ENCODE results near the gene JMJD1C. TPM values are rescaled to one million over a fixed set of nuclear protein-coding genes. Genes with fewer than 3 reads are reported as not detected.

The JMJD1C gene
- total RNA-seq, 1 experiment from 2014 or later: 89.7 TPM

DNA sequence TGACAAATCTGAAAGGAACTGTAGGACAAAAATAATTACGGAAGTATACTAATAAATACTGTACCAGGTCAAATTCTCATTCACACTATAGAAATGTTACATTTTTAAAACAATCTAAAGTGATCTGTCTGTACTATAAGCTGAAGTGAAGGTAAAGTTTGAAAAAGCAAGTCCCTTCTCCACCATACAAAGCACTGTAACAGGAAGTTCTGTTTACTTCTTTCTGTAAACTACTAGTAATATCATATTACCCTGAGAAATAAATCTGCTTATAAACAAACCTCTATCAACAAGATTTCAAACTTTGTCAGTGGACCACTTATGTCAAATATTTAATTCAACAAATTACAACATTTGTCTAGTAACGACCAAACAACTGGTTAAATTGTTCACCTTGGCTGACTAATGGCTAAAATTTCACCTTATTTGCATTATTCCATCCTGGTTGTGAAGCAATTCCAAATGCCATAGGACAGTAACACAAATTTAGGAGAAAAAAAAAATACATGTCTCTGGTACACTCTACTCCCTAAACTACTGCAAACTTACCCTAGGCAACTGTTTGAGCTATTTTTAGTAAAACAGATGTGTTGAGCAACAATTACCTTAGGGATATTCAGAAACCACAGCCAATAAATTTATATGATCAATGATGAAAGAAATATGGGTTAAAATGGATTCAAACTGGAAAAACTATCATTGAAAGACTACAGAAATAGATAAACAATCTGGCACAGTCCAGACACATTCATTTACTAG is 206.7 kb downstream of the JMJD1C start:
- H3K4me1 ChIP-seq: peaks cover 17% of the 10 kb centered on the region
- ChIA-PET CTCF (no interaction called here), POLR2A (no interaction called here)
- Mint-ChIP-seq H3K36me3 (ENCODE audit: insufficient read depth, unreplicated experiment) (peaks cover 17% of the 10 kb centered on the region), H3K27ac (ENCODE audit: unreplicated experiment) (no peak overlapping the region), H3K4me1 (ENCODE audit: low read depth, unreplicated experiment) (peaks cover 7% of the 10 kb centered on the region), H3K27me3 (ENCODE audit: insufficient read depth, unreplicated experiment) (no peaks in the 10 kb centered on the region), H3K4me3 (ENCODE audit: unreplicated experiment) (no peak overlapping the region), H3K9me3 (ENCODE audit: unreplicated experiment) (no peaks in the 10 kb centered on the region)
- no peak overlapping the region for H3K4me3 ChIP-seq (ENCODE audit: low read depth, low read length)
- BruUV-seq (replicated peaks): no TSS peak
- no peak for TF ChIP-seq CTCF (IDR thresholded peaks at IDR 0.05; ENCODE audit: insufficient read depth in 1 of 2, low read depth in 1 of 2, low read length in 1 of 2, severe bottlenecking in 1 of 2, unreplicated experiment in 1 of 2)
- no peaks in the 10 kb centered on the region for H3K27me3 ChIP-seq (replicated peaks; ENCODE audit: control insufficient read depth, insufficient read depth, low read length)
- H3K36me3 ChIP-seq (ENCODE audit: control insufficient read depth, insufficient read depth, low read length): peaks cover 1% of the 10 kb centered on the region; the same call in 1 of the 2 replicates
- DNase-seq: no peak
- H3K9me3 ChIP-seq: no peaks in the 10 kb centered on the region
- intact Hi-C loops (cut with micrococcal nuclease; ENCODE audit: unreplicated experiment): no loop called here

DNA sequence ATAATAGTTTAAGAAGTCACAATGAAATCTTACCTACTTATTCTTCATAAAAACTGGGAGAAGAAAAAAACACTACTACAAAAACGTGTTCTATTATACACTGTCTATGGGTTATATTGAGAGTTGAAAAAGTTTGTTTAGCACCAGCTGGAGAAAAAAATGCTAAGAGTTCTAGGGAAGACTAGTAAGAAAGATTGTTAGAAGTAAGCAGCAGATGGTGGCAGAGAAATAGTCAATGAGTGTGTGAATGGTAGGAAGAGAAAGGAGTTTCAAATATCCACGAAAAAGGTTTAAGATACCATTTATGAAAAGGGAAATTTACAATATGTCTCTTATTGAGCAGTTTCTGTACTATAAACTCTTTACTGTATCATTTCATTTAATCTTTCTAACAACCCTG is 208.0 kb downstream of the JMJD1C start:
- ChIA-PET POLR2A (interaction anchor here (1.0 kb wide), 1 partner anchor 10 kb away, joined by 4 read pairs; no protein-coding TSS in a partner anchor), CTCF (no interaction called here)
- intact Hi-C loops (cut with micrococcal nuclease; ENCODE audit: unreplicated experiment): no loop called here
- Mint-ChIP-seq H3K4me3 (ENCODE audit: unreplicated experiment) (no peak overlapping the region), H3K4me1 (ENCODE audit: low read depth, unreplicated experiment) (peaks cover 12% of the 10 kb centered on the region), H3K27ac (ENCODE audit: unreplicated experiment) (no peak overlapping the region), H3K9me3 (ENCODE audit: unreplicated experiment) (no peaks in the 10 kb centered on the region), H3K27me3 (ENCODE audit: insufficient read depth, unreplicated experiment) (no peaks in the 10 kb centered on the region), H3K36me3 (ENCODE audit: insufficient read depth, unreplicated experiment) (peaks cover 25% of the 10 kb centered on the region)
- Histone ChIP-seq H3K9me3 (no peaks in the 10 kb centered on the region), H3K27me3 (replicated peaks; ENCODE audit: control insufficient read depth, insufficient read depth, low read length) (no peaks in the 10 kb centered on the region), H3K36me3 (ENCODE audit: control insufficient read depth, insufficient read depth, low read length) (peaks cover 1% of the 10 kb centered on the region; the same call in 1 of the 2 replicates), H3K4me1 (peaks cover 17% of the 10 kb centered on the region), H3K4me3 (ENCODE audit: low read depth, low read length) (no peak overlapping the region)
- TF ChIP-seq CTCF (IDR thresholded peaks at IDR 0.05; ENCODE audit: insufficient read depth in 1 of 2, low read depth in 1 of 2, low read length in 1 of 2, severe bottlenecking in 1 of 2, unreplicated experiment in 1 of 2): no peak
- no TSS peak for BruUV-seq (replicated peaks)
- DNase-seq: no peak

DNA sequence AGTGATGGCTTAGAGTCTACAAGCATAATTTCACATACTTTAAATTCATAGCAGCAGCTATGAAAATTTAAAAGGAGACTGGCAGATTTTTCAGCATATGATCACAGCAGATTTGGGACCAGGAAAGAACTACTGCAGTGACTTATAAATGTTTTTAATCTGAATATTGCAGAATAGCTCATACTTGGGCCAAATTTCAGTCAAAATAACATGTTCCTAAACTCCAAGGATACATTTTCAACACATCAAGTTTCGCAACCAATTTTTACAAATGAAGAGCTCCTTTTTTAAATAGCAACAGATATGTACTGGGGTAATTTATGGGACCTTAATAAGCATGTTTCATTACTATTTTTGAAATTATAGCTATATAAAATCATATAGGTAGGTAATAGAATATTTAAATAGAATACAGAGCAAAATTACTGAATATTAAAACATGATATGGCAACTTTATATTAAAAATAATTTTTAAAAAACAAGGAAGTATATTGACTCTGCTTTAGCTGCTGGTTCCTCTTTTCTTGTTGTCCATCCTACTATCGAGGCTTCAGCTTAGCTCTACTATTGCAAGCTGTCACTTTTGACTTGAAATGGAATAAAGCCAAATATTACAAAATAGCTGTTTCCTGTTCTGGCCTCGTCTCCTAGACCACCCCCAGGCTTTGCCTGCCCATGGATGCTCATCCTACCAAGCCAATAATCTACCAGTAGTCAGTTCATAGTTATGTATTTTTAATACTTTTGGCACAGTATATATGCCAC is 209.6 kb downstream of the JMJD1C start:
- H3K4me3 ChIP-seq (ENCODE audit: low read depth, low read length): no peak overlapping the region
- no peaks in the 10 kb centered on the region for H3K36me3 ChIP-seq (ENCODE audit: control insufficient read depth, insufficient read depth, low read length)
- no peak overlapping the region for H3K4me3 Mint-ChIP-seq (ENCODE audit: unreplicated experiment)
- peaks cover 17% of the 10 kb centered on the region for H3K4me1 ChIP-seq
- intact Hi-C loops (cut with micrococcal nuclease; ENCODE audit: unreplicated experiment): no loop called here
- H3K27ac Mint-ChIP-seq (ENCODE audit: unreplicated experiment): no peak overlapping the region
- peaks cover 14% of the 10 kb centered on the region for H3K4me1 Mint-ChIP-seq (ENCODE audit: low read depth, unreplicated experiment)
- ChIA-PET CTCF (no interaction called here), POLR2A (no interaction called here)
- no peak for TF ChIP-seq CTCF (IDR thresholded peaks at IDR 0.05; ENCODE audit: insufficient read depth in 1 of 2, low read depth in 1 of 2, low read length in 1 of 2, severe bottlenecking in 1 of 2, unreplicated experiment in 1 of 2)
- H3K36me3 Mint-ChIP-seq (ENCODE audit: insufficient read depth, unreplicated experiment): peaks cover 22% of the 10 kb centered on the region
- no peak for DNase-seq
- no peaks in the 10 kb centered on the region for H3K27me3 Mint-ChIP-seq (ENCODE audit: insufficient read depth, unreplicated experiment)
- BruUV-seq (replicated peaks): no TSS peak
- H3K27me3 ChIP-seq (replicated peaks; ENCODE audit: control insufficient read depth, insufficient read depth, low read length): no peaks in the 10 kb centered on the region
- no peaks in the 10 kb centered on the region for H3K9me3 Mint-ChIP-seq (ENCODE audit: unreplicated experiment)
- no peaks in the 10 kb centered on the region for H3K9me3 ChIP-seq

All from Caco-2 (cell line).